GM12865 (cell line): Measurements from ENCODE around the gene BAIAP2.

Experiments
- DNase-seq: peaks from one replicate; pipeline ENCODE4 v3.0.0; 2010; ENCODE audit warnings: low read depth
- H3K4me3 ChIP-seq: 2 replicates; pipeline ENCODE4 v1.5.1; 2011; ENCODE audit warnings: mild to moderate bottlenecking, low read depth, low read length, control low read depth
- CTCF ChIP-seq: IDR thresholded peaks from 2 replicates; pipeline ENCODE4 v1.5.1; 2011; ENCODE audit warnings: low read length, control low read depth, low read depth, inconsistent platforms; ENCODE audit not compliant: insufficient read depth; ENCODE audit errors: missing control alignments

Gene BAIAP2

DNA sequence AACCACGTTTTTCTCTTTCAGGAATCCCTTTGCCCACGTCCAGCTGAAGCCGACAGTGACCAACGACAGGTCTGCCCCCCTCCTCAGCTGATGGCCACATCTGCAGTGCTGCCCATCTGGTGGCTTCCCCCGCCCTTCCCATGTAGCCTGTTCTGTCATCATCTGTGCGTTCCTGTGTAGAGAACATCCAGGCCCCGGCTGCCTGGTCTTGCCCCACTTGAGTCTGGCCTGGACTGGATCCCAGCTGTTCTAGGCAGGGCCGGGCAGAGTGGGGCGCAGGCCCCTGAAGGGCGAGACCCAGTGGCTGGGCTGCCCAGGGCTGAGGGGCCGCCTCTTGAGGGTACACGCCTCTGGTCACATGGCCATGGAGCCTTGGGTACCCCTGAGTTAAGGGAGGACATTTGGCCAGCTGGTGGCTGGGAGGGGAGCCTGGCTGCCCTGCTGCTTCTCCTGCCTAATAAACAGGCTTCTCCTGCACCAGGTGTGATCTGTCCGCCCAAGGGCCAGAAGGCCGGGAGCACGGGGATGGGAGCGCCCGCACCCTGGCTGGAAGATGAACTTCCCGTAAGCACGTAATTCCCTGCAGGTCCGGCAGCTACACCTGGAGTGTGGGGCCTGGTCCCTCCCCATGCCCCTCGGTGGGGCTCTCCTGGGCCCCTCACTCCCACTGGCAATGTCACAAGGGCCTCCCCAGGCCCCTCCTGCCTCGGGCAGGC lies 81.0 kb downstream of the BAIAP2 start:
- no peak for DNase-seq
- no peak overlapping the region for H3K4me3 ChIP-seq
- no peak for TF ChIP-seq CTCF

DNA sequence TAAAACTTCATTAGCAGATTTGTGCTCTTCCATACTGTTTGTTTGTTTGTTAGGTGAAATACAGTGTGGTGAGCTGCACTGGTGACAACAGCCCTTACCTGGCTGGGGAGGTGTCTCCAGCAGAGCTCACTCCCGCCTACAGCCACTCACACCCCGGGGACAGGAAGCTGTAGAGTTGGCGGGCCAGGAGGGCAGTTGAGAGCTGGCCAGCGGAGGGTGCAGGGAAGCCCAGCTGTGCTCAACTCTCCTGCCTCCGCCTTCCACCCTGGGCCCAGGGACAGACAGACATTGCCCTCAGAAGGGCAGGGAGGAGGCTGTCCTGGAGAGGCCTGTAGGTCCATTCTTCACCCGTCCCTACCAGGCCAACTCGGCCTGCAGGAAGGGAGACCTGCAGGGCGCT lies 81.8 kb downstream of the BAIAP2 start:
- H3K4me3 ChIP-seq, result no peak overlapping the region
- no peak for TF ChIP-seq CTCF
- DNase-seq, result no peak

GRCh38 chr17:81117672-81118198 lies 82.8 kb downstream of the BAIAP2 start:
- DNase-seq, result no peak
- no peak overlapping the region for H3K4me3 ChIP-seq
- no peak for TF ChIP-seq CTCF

- DNase-seq, result no peak
- no peak for TF ChIP-seq CTCF
- no peak overlapping the region for H3K4me3 ChIP-seq
Observed at GRCh38 chr17:81118308-81119221, 83.6 kb downstream of the BAIAP2 start.

GRCh38 chr17:81119223-81120148 lies 84.5 kb downstream of the BAIAP2 start:
- H3K4me3 ChIP-seq, result no peak overlapping the region; the same call in 1 of the 2 replicates

More at GRCh38 chr17:81119223-81120148, 84.5 kb downstream of the BAIAP2 start:
- peak; percentile 87 for DNase-seq
- no peak for TF ChIP-seq CTCF
